Stimulated activated naive B cell treated with anti-CD40 and anti-IgM and Interleukin-4, amounts not matched to agents 10 μg/mL and 1 μg/mL and 100 μg/mL, for 72 hours (primary cell): ENCODE measurements around the gene COMMD10.
A peak's percentile ranks its signal among the peaks of the same experiment; 100 is the strongest.

ENCODE experiments used
- ATAC-seq, 2 donors: fragments of 150-1000 bp; cut with Tn5 transposase; replicated peaks; 2 replicates each; pipeline ENCODE4 v1.10.0; 2021; ENCODE audit warnings: moderate library complexity in 1 of 2
- DNase-seq: peaks from one replicate; pipeline ENCODE4 v3.0.0; 2021
- H3K27ac Mint-ChIP-seq: one replicate; pipeline ENCODE4 v1.8.0; 2022; ENCODE audit warnings: mild to moderate bottlenecking, mixed read lengths
- H3K27me3 Mint-ChIP-seq, 2 donors: one replicate each; pipeline ENCODE4 v1.8.0; 2022; ENCODE audit warnings: mixed read lengths in 2 of 2
- H3K36me3 Mint-ChIP-seq, 2 donors: one replicate each; pipeline ENCODE4 v1.8.0; 2022; ENCODE audit warnings: mixed read lengths in 2 of 2, mild to moderate bottlenecking in 1 of 2
- H3K4me1 Mint-ChIP-seq, 2 donors: one replicate each; pipeline ENCODE4 v1.8.0; 2022; ENCODE audit warnings: mixed read lengths in 2 of 2, mild to moderate bottlenecking in 1 of 2
- H3K4me3 Mint-ChIP-seq, 2 donors: one replicate each; pipeline ENCODE4 v1.8.0; 2022; ENCODE audit warnings: mild to moderate bottlenecking in 2 of 2, mixed read lengths in 2 of 2, moderate library complexity in 1 of 2
- H3K9me3 Mint-ChIP-seq, 2 donors: one replicate each; pipeline ENCODE4 v1.8.0; 2022; ENCODE audit warnings: mixed read lengths in 2 of 2, mild to moderate bottlenecking in 1 of 2

Gene COMMD10

GRCh38 chr5:116135344-116135743 lies 50.5 kb downstream of the COMMD10 start:
- Mint-ChIP-seq H3K27ac (no peak overlapping the region), H3K27me3 (no peaks in the 10 kb centered on the region), H3K4me3 (no peak overlapping the region), H3K36me3 (peaks cover 2 to 4% of the 10 kb centered on the region in 2 donors), H3K4me1 (peaks cover 3 to 18% of the 10 kb centered on the region in 2 donors), H3K9me3 (no peaks in the 10 kb centered on the region)
- ATAC-seq: peak; percentile 99 to 100
- peak; percentile 21 for DNase-seq

- Mint-ChIP-seq H3K9me3 (no peaks in the 10 kb centered on the region), H3K36me3 (peaks cover 2 to 8% of the 10 kb centered on the region in 2 donors), H3K4me3 (no peak overlapping the region), H3K27me3 (no peaks in the 10 kb centered on the region), H3K4me1 (peaks cover 3 to 18% of the 10 kb centered on the region in 2 donors), H3K27ac (peak overlapping the region; percentile 16)
- DNase-seq (no peak), ATAC-seq (no peak)
Measured at GRCh38 chr5:116137544-116138378, 52.9 kb downstream of the COMMD10 start.

GRCh38 chr5:116142495-116142894 lies 57.7 kb downstream of the COMMD10 start:
- H3K36me3 Mint-ChIP-seq: peaks cover 4 to 12% of the 10 kb centered on the region in 2 donors
- no peaks in the 10 kb centered on the region for H3K9me3 Mint-ChIP-seq

GRCh38 chr5:116144103-116144502 lies 59.3 kb downstream of the COMMD10 start:
- H3K27ac Mint-ChIP-seq: no peak overlapping the region
- no peaks in the 10 kb centered on the region for H3K27me3 Mint-ChIP-seq
- ATAC-seq (no peak), DNase-seq (no peak)
- H3K4me1 Mint-ChIP-seq: peaks cover 0 to 2% of the 10 kb centered on the region in 2 donors
- H3K36me3 Mint-ChIP-seq: peaks cover 10 to 12% of the 10 kb centered on the region in 2 donors
- H3K9me3 Mint-ChIP-seq: no peaks in the 10 kb centered on the region
- H3K4me3 Mint-ChIP-seq: no peak overlapping the region

More at GRCh38 chr5:116142495-116142894, 57.7 kb downstream of the COMMD10 start:
- DNase-seq (no peak), ATAC-seq (no peak)
- H3K4me3 Mint-ChIP-seq: no peak overlapping the region
- peaks cover 0 to 2% of the 10 kb centered on the region in 2 donors for H3K4me1 Mint-ChIP-seq
- no peaks in the 10 kb centered on the region for H3K27me3 Mint-ChIP-seq
- no peak overlapping the region for H3K27ac Mint-ChIP-seq

GRCh38 chr5:116144991-116145390 lies 60.2 kb downstream of the COMMD10 start:
- no peak overlapping the region for H3K27ac Mint-ChIP-seq
- H3K4me1 Mint-ChIP-seq: peaks cover 0 to 2% of the 10 kb centered on the region in 2 donors
- DNase-seq: no peak
- no peak overlapping the region for H3K4me3 Mint-ChIP-seq
- H3K36me3 Mint-ChIP-seq: peaks cover 10% of the 10 kb centered on the region in 2 donors
- no peaks in the 10 kb centered on the region for H3K27me3 Mint-ChIP-seq
- no peaks in the 10 kb centered on the region for H3K9me3 Mint-ChIP-seq
- no peak for ATAC-seq

- no peak overlapping the region for H3K4me3 Mint-ChIP-seq
- DNase-seq (no peak), ATAC-seq (no peak)
- no peak overlapping the region for H3K27ac Mint-ChIP-seq
- peaks cover 0 to 2% of the 10 kb centered on the region in 2 donors for H3K4me1 Mint-ChIP-seq
- no peaks in the 10 kb centered on the region for H3K9me3 Mint-ChIP-seq
- H3K36me3 Mint-ChIP-seq: peaks cover 7 to 9% of the 10 kb centered on the region in 2 donors
- H3K27me3 Mint-ChIP-seq: no peaks in the 10 kb centered on the region
Measured at GRCh38 chr5:116145416-116145815, 60.6 kb downstream of the COMMD10 start.

- H3K27me3 Mint-ChIP-seq: no peaks in the 10 kb centered on the region
- H3K4me3 Mint-ChIP-seq: no peak overlapping the region
- H3K9me3 Mint-ChIP-seq: peaks cover 0 to 1% of the 10 kb centered on the region in 2 donors
- ATAC-seq (peak in 1 of 2 donors; percentile 57), DNase-seq (no peak)
- peaks cover 9 to 18% of the 10 kb centered on the region in 2 donors for H3K36me3 Mint-ChIP-seq
- peak overlapping the region; percentile 16 for H3K27ac Mint-ChIP-seq
- H3K4me1 Mint-ChIP-seq: peaks cover 8 to 20% of the 10 kb centered on the region in 2 donors
Measured at GRCh38 chr5:116152169-116152568, 67.3 kb downstream of the COMMD10 start.

- H3K9me3 Mint-ChIP-seq: peaks cover 0 to 1% of the 10 kb centered on the region in 2 donors
- peaks cover 10 to 14% of the 10 kb centered on the region in 2 donors for H3K36me3 Mint-ChIP-seq
- ATAC-seq: no peak
- H3K27me3 Mint-ChIP-seq: no peaks in the 10 kb centered on the region
- no peak overlapping the region for H3K27ac Mint-ChIP-seq
- no peak overlapping the region for H3K4me3 Mint-ChIP-seq
- DNase-seq: no peak
- peaks cover 13 to 22% of the 10 kb centered on the region in 2 donors for H3K4me1 Mint-ChIP-seq
Measured at GRCh38 chr5:116153687-116154174, 68.9 kb downstream of the COMMD10 start.

- no peaks in the 10 kb centered on the region for H3K27me3 Mint-ChIP-seq
- peaks cover 13 to 14% of the 10 kb centered on the region in 2 donors for H3K36me3 Mint-ChIP-seq
- no peak overlapping the region for H3K4me3 Mint-ChIP-seq
- H3K27ac Mint-ChIP-seq: no peak overlapping the region
- ATAC-seq (no peak), DNase-seq (no peak)
- peaks cover 0 to 1% of the 10 kb centered on the region in 2 donors for H3K9me3 Mint-ChIP-seq
- H3K4me1 Mint-ChIP-seq: peaks cover 16 to 28% of the 10 kb centered on the region in 2 donors
Measured at GRCh38 chr5:116154252-116154651, 69.4 kb downstream of the COMMD10 start.

- peaks cover 13 to 16% of the 10 kb centered on the region in 2 donors for H3K36me3 Mint-ChIP-seq
- H3K4me3 Mint-ChIP-seq: no peak overlapping the region
- peaks cover 0 to 1% of the 10 kb centered on the region in 2 donors for H3K9me3 Mint-ChIP-seq
- H3K4me1 Mint-ChIP-seq: peaks cover 19 to 34% of the 10 kb centered on the region in 2 donors
- no peak for ATAC-seq
- no peak overlapping the region for H3K27ac Mint-ChIP-seq
- H3K27me3 Mint-ChIP-seq: no peaks in the 10 kb centered on the region
- DNase-seq: no peak
Measured at GRCh38 chr5:116154931-116155330, 70.1 kb downstream of the COMMD10 start.

- no peak overlapping the region for H3K27ac Mint-ChIP-seq
- H3K4me1 Mint-ChIP-seq: peaks cover 12 to 36% of the 10 kb centered on the region in 2 donors
- no peak for ATAC-seq
Measured at GRCh38 chr5:116157902-116158301, 73.1 kb downstream of the COMMD10 start.

GRCh38 chr5:116159006-116159405 lies 74.2 kb downstream of the COMMD10 start:
- ATAC-seq: no peak
- H3K4me1 Mint-ChIP-seq: peaks cover 10 to 30% of the 10 kb centered on the region in 2 donors

More at GRCh38 chr5:116157902-116158301, 73.1 kb downstream of the COMMD10 start:
- no peaks in the 10 kb centered on the region for H3K27me3 Mint-ChIP-seq
- no peaks in the 10 kb centered on the region for H3K9me3 Mint-ChIP-seq
- H3K4me3 Mint-ChIP-seq: no peak overlapping the region
- no peak for DNase-seq
- peaks cover 6 to 10% of the 10 kb centered on the region in 2 donors for H3K36me3 Mint-ChIP-seq

GRCh38 chr5:116174111-116174510 lies 89.3 kb downstream of the COMMD10 start:
- ATAC-seq: no peak
- Mint-ChIP-seq H3K4me3 (no peak overlapping the region), H3K4me1 (peaks cover 0 to 2% of the 10 kb centered on the region in 2 donors), H3K27me3 (no peaks in the 10 kb centered on the region), H3K27ac (no peak overlapping the region), H3K9me3 (peaks cover 7 to 8% of the 10 kb centered on the region in 2 donors), H3K36me3 (peaks cover 9 to 36% of the 10 kb centered on the region in 2 donors)
- DNase-seq: no peak

More at GRCh38 chr5:116159006-116159405, 74.2 kb downstream of the COMMD10 start:
- Mint-ChIP-seq H3K9me3 (no peaks in the 10 kb centered on the region), H3K36me3 (peaks cover 2 to 7% of the 10 kb centered on the region in 2 donors), H3K27ac (no peak overlapping the region), H3K27me3 (no peaks in the 10 kb centered on the region), H3K4me3 (no peak overlapping the region)
- DNase-seq: no peak

- H3K4me3 Mint-ChIP-seq: no peak overlapping the region
- H3K36me3 Mint-ChIP-seq: peaks cover 12 to 33% of the 10 kb centered on the region in 2 donors
- no peak overlapping the region for H3K27ac Mint-ChIP-seq
- H3K4me1 Mint-ChIP-seq: peaks cover 0 to 2% of the 10 kb centered on the region in 2 donors
- no peak for ATAC-seq
- H3K9me3 Mint-ChIP-seq: peaks cover 2 to 8% of the 10 kb centered on the region in 2 donors
- no peak for DNase-seq
- no peaks in the 10 kb centered on the region for H3K27me3 Mint-ChIP-seq
Measured at GRCh38 chr5:116176121-116176520, 91.3 kb downstream of the COMMD10 start.
